AG08395 (cell line): ENCODE measurements around the gene FOXL1.

Experiments
- DNase-seq: peaks from one replicate; pipeline ENCODE4 v3.0.0; 2012; ENCODE audit warnings: mixed read lengths, low spot score

The FOXL1 gene

DNA sequence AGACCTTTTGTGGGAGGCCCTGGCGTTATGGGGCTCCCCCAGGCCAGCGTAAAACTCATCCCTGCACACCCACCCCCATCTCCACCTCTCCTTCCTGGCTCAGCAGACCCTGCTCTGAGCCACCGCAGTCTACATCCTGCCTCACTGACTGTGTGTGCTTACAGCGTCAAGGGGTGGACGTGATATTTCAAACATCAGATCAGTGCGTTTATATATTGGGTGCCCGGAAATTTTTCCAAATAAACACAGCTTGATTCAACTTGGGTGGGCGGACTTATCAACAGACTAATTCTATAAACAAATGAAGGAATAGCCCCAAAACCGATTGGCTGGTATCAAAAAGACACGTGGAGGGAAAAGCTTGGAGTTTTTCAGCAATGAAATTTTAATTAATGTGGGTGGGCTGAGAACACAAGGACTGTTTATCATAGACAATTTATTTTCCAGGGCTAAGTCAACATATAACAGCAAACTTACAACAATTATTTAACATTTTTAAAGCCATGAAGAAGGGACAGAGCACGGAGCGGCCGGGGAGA lies at the start of gene FOXL1:
FOXL1 (plus strand) TSS at position 489 of the 539 bp plus-strand sequence. CDS start 175 bp downstream, outside the sequence.
- DNase-seq, result no peak

DNA sequence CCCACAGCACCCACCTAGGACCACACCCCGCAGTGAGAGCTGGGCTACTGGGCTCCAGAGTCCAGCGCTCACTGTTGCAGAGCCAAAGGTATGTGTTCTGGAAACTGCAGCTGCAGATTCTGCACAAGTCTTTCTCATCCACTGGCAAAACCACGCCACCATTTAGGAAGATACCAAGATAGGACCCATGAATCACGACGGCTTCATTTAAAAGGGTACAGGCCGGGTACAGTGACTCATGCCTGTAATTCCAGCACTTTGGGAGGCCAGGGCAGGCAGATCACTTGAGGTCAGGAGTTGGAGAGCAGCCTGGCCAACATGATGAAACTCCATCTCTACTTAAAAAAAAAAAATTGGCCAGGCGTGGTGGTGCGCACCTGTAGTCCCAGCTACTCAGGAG lies 49.2 kb upstream of the FOXL1 start:
- DNase-seq, result no peak

DNA sequence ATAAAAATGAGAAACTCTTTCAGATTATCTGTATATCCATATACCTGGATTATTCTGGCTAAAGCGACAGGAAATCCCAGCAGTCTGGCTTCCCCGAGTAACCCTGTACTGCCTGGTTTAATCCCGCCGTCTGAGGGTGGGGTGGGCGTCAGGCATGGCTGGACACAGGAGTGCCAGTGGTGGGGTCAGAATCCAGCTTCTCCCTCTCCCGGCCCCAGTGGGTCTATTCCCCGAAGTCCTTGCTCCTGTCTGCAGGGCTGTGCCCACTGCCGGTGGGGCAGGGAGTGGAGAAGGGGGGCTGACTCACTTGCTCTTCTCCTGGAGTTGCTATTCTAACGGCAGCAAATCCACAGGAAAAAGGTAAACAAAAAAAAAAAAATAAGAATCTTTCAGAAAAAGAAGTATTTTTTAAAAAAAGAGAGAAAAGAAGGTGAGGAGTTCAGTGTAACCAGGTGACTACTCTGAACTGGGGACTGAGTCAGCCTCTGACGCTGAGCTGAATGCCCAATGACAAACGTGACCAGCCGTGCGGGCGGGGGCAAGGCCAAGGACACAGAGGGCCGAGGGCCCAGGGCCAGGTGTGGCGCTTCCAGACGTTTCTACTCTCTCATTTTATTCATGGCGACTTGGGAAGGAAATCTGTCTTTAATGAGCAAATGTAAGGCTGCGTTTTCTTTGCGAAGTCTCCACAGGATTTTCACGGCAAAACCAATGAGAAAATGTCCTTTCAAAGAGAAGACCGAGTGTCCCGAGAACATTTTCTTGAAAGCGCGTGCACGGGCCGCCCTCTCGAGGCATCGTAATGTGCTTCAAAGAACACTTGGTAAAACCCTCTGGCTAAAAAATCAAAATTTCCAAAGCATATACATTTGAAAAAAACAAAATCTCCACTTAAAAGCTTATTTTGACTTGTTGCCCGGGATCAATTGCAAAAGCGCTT lies 47.8 kb upstream of the FOXL1 start:
- DNase-seq, result no peak

DNA sequence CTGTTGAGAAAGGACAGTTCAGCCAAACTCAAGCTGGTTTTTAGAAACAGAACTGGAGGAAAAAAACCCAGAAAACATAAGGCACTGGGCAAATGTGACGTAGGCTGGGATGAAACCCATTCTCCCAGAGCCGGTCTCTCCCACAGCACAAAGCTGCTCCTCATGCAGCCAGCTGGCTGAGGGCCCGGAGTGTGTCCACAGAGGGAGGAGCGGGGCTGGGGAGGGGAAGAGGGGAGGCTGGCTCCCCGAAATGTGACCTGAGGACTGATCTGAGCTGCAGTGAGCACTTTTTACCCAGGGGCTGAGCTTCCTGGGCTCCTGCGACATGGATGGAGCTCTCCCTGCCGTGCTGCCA lies 47.2 kb upstream of the FOXL1 start:
- DNase-seq, result no peak

DNA sequence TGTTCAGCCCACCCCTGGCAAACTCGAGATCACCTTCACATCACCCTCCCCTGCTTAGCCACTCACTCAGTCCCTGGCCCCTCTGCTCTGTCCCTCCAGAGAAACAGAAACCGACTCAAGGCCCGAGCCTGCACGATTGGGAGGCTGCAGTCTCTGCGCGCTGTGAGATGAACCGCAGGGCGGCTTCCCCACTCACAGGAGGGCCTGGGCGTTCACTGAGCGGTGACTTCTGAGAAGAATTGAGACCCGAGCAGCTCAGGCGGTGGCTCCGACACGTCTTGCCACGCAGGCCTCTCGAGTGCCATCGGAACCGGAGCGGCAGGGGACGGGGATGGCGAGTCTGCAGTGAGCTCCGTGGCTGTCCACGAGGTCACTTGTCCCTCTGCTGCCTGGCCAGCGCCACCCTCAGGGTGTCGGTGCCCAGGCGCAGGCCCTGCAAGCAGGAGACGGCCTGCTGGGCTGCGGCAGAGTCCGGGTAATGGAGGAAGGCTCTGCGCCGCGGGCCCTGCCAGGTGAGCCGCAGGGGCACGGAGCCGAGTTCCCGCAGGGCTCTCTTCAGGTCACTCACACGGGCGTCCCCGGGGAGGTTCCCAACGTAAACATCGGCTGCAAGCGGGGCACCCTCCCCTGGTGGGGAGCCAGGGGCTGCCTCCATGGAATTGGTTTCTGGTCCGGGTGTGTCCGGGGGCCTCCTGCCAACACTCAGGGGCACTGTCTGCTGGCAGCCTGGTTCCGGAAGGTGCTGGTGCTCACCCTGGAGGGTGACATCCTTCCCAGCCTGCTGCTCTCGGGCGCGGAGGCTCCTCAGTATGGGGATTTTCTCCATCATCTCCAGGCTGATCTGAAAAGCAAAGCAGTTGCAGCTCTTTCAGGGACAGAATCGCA lies 46.5 kb upstream of the FOXL1 start:
- DNase-seq, result no peak

DNA sequence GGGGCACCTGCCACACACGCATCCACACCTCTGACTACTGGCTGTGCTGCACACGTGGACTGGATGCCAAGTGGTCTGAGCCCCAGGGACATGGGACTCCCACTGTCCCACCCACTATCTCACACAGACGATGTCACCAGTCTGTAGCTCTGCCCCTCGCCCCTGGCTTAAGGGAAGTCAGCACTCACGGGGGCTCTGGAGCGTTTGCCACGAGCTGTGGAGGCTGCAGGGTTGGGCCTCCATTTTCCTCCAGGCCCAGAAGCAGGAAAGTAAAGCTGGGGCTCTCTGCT lies 45.9 kb upstream of the FOXL1 start:
- DNase-seq, result no peak

DNA sequence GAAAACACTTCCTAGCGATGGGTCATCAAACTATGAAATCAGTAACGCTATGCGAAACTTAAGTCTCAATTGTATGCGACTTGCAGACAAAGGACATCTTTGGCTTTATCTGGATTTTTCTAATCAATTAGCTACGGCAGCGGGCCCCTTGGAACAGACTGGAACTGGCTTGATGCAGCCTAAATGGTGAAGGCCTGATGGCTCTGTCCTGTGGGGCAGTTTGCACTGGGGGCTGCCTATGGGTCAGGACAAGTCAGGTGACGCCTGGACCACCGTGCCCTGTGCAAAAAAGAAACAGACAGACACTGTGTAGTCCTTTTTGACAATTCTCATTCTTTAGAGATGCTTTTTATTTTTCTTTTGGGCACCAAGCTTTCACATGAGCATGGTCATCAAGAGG lies 45.3 kb upstream of the FOXL1 start:
- no peak for DNase-seq

DNA sequence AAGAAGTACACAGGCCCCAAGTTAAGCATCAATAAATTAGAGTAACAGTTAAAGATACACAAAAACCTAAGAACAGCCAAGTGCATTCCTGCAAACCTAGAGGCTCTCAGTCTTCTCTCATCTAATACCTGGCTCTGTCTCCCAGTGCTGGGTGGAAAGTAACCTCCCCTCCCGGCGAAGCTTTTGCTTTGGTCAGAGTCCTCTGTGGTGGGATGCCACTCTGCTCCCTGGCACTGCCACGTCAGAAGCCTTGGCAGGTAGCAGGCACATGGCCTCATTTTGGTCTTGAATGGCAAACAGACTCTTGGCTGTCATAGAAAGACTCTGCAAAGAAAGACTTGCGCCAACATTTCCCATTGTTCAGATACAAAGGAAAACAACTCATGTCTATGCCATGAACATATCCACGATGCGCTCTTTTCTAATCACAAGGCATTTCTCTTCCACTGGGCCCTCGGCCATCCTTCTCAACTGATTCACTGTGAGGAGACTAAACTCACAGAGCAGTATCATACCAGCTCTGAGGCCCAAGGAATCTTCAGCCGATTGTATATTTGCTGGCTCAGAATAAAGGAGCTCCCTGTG lies 44.5 kb upstream of the FOXL1 start:
- DNase-seq, result no peak

DNA sequence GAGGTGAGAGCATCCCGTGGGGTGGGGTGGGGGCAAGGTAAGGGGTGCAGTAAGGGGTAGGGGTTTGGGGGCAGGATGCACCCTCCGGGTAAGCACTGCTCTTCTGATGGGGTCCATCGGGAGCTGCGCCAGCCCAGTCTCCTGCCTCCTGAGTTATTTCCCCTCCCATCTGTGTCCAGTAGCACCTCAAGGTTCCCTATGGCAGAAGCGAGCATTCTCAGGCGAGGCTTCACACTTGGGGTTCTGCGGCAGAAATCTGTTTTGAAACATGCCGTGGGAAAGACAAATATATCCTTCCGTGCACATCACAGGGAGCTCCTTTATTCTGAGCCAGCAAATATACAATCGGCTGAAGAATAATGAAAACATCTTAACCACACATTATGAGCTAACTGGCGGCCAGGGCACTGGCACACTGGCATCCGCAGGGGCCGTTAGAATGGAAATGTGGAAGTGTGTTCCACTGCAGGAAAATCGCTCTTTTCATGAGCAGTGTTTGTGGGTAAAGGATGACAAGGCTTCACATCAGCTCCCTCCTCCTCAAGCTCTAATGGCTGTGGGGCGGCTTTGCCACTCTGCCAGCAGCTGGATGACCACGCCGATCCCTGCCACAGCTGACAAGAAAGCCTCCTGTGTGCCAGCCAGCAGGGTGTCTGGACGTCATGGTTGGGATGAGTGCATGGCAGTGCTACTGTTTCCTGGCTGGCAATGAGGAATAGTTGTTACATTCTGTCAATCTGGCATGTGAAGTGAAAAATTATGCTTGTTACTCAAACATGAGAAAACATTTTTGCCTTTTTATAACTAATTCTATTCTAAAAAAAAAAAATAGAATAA lies 43.4 kb upstream of the FOXL1 start:
- DNase-seq, result no peak

DNA sequence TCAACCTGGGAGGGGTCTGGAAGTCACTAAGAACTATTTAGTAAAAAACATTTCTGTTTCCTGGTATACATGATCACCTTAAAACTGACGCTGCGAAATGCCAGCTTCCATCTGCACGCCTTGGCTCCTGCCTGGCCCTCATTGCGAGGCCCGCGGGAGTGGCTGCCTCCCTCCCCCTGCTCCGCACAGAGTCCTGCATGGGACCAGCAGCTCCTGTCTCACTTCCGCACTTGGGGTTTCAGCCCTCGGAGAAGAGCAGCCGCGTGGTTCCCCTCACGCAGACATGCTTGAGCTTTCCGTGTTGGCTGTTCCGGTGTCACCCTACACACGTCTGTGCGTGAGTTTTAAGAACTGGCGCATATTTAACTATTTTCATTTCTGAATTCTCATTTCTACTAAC lies 41.7 kb upstream of the FOXL1 start:
- no peak for DNase-seq

DNA sequence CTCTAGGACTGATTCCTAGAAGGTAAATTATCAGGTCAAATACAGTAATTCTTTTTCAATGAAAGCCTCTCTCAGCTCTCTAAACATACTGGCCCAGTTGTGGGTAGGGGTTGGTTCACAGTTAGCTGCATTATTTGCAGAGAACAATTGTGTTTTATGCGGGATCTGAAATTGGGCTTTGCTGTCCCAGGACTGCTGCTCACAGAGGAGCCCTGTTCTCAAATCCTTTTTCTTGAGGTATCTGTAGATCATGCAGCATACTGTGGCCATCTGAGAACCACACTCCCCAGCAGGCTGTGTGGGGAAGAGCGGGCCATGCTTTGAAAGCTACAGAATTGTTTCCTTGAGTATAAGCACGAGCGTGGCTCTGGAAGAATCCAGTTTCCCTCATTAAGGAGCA lies 40.9 kb upstream of the FOXL1 start:
- DNase-seq, result no peak

DNA sequence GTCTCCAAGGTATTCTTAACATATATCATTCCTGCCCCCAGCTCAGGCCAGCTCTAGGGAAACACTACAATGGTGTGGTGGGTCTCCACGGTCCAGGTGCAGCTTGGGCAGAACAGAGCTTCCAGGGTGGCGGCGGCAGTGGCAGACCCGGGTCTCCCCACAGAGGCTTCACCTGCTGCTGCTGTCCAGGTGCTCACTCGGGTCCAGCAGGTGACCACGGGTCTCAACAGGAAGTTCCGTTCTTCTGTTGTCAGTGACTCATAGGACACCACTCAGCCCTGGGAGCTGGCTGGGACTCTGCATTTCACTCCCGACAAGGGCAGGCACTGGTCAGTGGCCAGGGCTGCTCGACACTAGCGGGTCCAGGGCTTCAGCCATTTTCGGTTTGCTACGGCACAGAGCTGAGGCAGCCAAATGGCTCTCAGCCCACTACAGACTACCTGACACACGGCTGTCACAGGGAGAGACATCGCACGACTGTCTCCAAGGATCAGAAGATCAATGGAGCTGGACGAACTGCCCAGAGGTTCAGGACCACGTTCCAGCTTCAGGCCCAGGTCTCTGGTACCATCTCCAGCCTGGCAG lies 40.1 kb upstream of the FOXL1 start:
- no peak for DNase-seq

DNA sequence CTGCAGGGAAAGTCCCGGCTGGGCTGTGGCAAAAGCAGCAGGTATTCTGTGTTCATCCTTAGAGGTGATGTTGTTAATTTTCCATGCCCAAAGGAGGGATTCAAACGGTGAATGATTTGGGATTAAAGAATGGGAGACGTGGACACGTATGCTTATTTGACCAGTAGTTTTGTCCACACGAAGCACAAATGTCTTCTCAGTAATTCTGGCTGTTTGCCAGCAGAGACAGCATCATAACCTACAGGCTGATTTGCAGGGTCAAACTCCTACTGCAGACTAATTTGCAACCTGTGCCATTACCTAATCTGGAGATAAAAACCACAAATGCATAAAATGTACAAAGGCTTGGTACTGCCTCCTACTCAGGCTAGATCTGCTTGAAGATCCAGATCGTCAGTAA lies 37.5 kb upstream of the FOXL1 start:
- DNase-seq, result no peak

DNA sequence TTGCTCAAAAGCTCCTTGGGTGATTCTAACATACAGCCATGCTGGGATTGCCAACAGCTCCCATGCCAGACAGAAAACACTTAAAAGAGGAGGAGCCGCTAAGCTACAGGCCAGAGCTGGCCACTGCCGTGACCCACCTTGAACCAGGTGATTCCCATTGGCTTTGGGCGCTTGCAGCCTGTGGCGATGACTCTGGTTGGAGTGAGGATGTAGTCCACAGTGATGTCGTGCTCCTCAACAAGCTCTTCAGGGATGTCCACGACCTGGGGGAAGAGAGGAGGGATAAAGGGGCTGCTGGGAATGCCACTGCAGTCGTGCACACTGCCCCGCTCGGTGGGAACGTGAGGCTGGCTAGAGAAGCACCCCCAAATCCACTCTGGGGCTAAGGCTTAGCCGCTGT lies 36.8 kb upstream of the FOXL1 start:
- no peak for DNase-seq

DNA sequence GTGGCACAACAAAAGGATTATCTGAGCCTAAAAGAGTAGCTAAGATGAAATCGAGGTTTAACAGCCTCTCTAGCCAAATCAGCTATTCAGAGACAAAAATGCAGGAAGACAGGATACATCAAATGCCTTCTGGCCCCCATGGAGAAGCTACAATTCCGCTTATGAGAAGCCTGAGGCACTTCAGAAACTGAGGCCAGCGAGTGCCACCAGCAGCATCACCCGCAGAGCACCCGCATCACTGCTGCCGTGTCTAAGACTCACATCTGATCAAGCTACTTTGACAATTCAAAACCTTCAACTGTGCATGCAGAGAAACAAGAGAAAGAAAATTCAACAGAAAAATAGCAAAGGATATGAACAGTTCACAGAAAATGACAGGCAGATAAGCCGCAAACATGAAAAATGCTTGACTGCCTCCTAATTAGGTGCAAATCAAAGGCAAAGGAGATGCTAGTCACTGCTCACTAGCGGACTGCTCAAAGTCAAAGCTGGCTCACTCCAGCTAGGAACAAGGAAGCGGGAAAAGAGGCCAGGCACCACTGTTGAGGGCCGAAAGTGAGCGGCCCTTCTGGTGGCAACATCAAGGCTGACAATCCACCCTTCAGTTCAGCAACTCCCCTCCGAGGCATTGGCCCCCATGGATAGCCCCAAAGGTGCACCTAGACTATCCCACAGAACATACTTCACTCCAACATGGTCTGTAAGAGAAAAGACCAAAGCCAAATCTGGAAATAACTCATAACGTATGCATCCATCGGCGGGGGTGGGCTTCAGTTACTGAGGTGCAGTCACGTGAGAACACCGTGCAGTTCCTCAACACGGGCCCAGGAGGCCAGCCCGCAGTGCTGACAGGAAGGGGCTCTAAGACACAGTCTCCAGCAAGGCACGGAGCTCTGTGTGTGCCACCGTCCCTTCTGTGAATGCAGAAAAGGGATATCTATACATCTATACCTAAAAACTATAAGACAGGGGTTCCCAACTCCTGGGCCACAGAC lies 35.3 kb upstream of the FOXL1 start:
- DNase-seq, result no peak

DNA sequence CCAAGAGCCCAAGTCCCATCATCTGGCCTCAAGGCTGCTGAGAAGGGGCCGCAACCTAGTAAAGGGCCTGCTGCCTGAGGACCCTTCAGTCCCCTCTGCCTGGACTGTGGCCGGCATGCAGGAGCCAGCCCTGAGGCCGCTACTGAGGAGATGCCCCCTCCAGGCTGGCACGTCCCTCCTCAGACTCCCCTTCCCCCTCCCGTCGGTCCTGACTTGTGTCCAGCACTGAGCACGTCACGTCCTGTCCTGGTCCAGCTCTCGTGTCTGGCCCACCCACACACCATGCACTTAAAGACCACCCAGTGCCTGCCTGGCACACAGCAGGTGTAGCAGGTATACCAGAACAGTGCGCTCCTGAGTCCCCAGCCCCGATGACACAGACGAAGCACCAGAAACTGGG lies 32.9 kb upstream of the FOXL1 start:
- DNase-seq, result no peak

DNA sequence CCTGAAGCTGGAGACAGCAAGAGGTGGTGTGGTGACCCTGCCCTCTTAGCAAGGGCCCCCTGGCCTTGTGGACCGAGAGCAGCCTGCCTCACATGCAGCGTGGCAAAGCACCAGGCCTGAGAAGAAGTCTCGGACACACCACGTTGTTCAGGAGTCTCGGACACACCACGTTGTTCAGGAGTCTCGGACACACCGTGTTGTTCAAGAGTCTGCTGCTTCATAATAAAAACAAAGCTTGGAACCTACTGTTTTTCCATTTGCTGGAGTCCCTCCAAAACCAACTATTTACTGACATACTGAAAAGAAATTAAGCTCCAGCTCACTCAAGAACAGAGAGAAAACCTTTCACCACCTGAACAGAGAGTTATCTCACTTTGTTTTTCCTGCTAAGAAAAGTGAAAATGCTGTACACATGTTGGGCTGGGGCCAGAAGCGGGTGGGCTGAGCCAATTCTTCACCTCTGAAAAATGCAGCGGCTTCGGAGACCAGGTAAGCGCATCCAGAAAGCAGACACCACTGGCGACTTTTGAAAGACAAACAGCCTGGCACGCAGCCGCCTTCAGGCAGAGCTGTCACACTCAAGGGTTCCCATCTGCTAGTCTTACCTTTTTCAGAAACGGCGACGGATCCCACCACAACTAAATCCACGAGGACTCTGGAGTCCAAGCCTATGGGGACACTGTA lies 32.3 kb upstream of the FOXL1 start:
- DNase-seq, result no peak

DNA sequence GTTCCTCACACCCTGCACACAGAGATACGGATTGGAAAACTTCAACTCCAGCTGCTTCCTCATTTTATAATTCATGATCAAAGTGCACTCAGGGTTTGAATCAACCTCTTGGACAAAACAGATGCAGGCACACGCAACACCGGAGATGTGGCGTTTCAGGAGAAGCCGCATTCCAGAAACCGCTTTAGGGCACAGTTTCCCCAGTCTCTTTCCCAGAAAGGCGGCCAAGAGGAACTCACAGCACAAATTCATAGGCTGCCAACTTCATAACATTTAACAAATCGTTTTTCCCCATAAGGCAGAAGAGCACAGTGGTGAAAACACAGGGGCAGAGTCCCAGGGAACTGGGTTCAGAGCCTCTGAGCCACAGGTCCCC lies 31.7 kb upstream of the FOXL1 start:
- no peak for DNase-seq

DNA sequence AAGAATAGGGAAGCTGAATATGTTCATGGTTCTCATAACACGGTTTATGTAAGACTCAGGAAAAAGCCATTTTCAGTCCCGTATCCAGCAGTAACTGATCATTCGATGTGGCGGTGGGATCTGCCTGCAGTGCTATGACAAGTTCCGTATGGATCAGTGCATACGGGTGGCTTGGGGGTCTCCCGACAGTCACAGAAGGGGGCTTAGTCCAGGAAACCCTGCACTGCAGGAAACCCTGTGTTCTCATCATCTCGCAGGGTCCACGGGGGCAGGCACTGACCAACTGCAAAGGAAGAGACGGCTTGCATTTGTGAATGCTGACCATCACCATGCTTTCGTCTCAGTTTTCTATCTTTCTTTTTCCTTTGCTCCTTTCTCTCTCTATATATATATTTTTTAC lies 31.1 kb upstream of the FOXL1 start:
- DNase-seq, result no peak
